CD4-positive, alpha-beta T cell treated with Interleukin-1 beta for 1 hour (primary cell): ENCODE measurements around the gene RSKR.
"Not testable (repeated sequence)": the region's sequence is repeated elsewhere in the genome, so short reads cannot be mapped to it uniquely, and the experiment has no call there.

Experiments
- DNase-seq, 2 donors: peaks; one replicate each; pipeline ENCODE4 v3.0.0-alpha.2; 2020 to 2022

Gene RSKR, protein sequence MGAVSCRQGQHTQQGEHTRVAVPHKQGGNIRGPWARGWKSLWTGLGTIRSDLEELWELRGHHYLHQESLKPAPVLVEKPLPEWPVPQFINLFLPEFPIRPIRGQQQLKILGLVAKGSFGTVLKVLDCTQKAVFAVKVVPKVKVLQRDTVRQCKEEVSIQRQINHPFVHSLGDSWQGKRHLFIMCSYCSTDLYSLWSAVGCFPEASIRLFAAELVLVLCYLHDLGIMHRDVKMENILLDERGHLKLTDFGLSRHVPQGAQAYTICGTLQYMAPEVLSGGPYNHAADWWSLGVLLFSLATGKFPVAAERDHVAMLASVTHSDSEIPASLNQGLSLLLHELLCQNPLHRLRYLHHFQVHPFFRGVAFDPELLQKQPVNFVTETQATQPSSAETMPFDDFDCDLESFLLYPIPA

DNA sequence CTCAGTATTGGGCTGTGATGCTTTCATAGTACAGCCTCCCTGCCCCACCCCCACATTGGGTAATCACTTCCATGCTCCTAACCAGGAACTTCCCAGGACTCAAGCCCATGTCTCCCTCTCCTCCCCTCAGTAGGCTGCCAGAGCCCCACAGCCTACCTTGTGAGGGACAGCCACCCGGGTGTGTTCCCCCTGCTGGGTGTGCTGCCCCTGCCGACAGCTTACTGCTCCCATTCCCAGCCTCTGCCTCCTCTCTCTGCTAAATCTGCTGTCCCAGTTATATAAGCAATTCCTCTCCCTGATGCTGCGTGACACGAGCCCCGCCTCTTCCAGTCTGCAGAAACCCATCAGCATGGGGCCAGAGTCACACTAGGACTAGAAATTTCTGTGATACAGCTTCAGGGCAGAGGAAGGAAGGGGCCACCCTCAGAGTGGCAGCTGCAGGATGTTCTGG, at the start of gene RSKR:
Gene RSKR (minus strand): TSS at position 255 of the 451 bp plus-strand sequence. CDS start 24 bp downstream, at position 231.
- no peak for DNase-seq

DNA sequence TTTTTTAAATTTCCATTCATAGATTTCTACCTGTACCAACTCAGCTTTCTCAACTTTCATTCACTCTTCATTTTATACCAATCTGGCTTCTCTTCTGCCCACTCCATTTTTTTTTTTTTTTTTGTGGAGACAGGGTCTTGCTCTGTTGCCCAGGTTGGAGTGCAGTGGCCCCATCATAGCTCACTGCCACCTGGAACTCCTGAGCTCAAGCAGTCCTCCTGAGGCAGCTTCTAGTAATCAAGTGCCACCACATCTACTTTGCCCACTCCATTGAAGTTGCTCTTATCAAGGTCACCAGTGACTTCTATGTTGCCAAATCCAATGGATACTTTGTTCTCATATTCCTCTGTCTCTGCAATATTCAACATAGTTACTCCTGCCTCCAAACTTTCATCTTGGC, 49.7 kb upstream of the RSKR start:
- no peak for DNase-seq

DNA sequence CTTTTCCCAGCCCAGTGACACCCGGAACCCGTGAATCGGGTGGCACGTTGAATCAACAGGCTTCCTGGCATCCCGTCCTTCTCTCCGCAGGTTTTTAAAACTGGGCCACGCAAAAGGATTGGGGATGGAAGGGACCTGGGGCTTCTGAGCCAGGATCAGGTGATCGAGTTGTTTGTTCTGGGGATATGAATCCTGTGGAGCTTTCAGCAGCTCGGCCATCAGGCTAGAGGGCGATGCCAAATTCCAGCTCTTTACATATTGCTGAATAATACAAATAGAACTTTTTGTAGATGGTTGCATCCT, 48.5 kb upstream of the RSKR start:
- DNase-seq: no peak

DNA sequence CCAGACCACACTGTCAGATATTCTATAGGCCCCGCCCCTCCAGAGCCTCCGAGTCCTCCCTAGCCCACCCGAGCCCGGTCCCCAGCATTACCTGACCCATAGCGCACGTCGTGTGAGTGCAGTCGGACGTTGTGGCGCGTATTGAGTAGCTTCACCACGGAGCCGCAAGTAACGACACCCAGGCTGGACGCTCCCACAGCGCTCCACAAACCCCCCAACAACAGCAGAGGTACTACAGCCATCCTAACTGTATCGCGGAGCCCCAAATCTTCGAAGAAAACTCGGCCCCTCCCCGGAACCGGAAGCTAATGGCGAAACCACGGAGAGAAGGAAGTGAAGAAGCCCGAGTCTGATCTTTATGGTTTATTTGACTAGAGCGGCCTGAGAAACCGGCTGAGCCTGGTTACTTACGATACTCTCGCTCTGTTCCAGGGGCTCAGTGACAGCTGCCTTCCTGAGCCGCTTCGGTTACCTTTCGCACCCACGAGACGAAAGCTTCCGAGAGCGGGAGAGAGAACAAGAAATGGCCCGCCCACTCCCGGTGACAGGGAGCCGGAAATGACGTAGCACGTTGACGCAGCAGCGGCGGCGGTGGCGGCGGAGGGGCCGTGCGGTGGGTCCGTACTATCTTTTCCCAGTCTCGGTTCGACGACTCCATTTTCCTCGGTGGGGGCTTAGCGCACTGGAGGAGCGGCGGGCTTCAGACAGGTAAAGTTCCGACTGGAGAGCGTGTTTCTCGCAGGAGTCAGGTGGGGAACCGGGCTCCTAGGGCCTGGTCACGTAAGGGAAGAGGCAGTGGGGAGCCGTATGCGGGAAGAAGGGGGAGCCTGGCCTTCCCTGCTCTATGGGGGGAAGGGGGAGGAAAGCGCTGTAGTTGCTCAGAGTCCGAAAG, 47.9 kb upstream of the RSKR start, which contains the start of the genes SDF2 and SUPT6H:
Gene SDF2 (minus strand): TSS at position 272 of the 892 bp plus-strand sequence. CDS start 30 bp downstream, at position 242.
Gene SUPT6H (plus strand): TSS at position 571 of the 892 bp plus-strand sequence. CDS start 11,197 bp downstream, outside the sequence.
- DNase-seq: peak; percentile 90 to 92

DNA sequence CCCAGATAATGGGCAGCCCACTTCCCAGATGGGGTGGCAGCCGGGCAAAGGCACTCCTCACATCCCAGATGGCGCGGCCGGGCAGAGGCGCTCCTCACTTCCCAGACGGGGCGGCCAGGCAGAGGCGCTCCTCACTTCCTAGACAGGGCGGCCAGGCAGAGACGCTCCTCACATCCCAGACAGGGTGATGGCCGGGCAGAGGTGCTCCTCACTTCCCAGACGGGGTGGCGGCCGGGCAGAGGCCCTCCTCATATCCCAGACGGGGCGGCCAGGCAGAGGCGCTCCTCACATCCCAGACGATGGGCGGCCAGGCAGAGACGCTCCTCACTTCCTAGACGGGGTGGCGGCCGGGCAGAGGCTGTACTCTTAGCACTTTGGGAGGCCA, 45.5 kb upstream of the RSKR start:
- not testable (repeated sequence) for DNase-seq

DNA sequence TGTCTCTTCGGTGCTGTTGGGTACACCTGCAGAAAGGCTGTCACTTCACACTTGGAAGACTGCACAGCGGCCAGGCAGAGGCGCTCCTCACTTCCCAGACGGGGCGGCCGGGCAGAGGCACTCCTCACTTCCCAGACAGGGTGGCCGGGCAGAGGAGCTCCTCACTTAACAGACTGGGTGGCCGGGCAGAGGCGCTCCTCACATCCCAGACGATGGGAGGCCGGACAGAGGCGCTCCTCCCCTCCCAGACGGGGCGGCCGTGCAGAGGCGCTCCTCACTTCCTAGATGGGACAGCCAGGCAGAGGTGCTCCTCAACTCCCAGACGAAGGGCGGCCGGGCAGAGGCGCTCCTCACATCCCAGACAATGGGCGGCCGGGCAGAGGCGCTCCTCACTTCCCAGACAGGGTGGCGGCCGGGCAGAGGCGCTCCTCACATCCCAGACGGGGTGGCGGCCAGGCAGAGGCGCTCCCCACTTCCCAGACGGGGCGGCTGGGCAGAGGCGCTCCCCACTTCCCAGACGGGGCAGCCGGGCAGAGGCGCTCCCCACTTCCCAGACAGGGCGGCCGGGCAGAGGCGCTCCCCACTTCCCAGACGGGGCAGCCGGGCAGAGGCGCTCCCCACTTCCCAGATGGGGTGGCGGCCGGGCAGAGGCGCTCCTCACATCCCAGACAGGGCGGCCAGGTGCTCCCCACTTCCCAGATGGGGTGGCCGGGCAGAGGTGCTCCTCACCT, 44.9 kb upstream of the RSKR start:
- not testable (repeated sequence) for DNase-seq

DNA sequence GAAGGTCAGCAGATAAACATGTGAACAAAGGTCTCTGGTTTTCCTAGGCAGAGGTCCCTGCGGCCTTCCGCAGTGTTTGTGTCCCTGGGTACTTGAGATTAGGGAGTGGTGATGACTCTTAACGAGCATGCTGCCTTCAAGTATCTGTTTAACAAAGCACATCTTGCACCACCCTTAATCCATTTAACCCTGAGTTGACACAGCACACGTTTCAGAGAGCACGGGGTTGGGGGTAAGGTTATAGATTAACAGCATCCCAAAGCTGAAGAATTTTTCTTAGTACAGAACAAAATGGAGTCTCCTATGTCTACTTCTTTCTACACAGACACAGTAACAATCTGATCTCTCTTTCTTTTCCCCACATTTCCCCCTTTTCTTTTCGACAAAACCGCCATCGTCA, 44.4 kb upstream of the RSKR start:
- not testable (repeated sequence) for DNase-seq

DNA sequence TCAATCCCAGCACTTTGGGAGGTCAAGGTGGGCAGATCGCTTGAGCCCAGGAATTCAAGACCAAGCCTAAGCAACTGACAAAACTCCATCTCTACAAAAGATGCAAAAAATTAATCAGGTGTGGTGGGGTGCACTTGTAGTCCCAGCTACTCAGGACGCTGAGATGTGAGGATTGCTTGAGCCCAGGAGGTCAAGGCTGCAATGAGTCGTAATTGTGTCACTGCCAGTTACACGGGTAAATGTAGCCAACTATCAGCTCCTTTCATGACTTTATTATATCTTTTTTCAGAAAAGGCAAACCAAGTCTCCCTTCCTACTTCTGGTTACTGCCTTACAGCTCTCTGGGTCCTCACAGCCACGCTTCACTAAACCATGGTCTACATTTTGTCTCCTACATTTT, 43.8 kb upstream of the RSKR start:
- no peak for DNase-seq

DNA sequence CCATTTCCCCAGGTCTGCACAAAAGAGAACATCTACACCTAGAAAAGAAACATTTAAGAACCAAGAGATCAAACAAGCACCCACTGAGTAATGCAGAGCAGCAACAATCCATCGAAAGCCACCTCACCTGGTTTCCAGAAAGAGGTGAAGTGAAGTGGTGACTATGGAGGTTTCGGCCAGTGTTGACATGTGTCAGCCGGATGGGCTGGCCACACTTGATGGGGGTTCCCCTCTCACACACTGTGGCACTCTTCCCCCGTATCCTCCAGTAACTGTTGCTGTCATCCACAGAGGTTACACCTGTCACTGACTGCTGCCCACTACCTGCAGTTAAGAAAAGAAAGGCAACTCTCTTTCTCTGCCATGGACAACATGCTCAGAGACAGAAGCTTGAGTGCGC, 41.2 kb upstream of the RSKR start:
- DNase-seq: no peak

DNA sequence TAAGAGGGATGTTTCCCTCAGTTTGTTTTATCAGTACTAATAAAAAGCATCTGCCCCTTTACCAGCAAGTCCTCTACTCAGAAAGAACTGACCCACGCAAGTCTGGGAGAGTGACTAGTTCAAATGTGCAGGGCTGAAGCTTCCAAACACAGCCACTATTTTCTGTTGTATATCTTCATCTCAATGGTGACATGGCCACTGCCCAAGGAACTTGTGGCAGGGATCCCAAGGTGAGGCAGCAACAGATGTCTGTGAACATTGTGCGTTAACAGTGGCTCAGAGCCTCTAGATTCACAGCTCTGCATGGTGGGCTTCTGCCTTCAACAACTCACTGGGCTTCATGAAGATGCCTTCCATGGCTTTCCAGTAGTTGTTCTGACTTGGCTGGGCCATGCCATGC, 34.7 kb upstream of the RSKR start:
- DNase-seq: no peak

DNA sequence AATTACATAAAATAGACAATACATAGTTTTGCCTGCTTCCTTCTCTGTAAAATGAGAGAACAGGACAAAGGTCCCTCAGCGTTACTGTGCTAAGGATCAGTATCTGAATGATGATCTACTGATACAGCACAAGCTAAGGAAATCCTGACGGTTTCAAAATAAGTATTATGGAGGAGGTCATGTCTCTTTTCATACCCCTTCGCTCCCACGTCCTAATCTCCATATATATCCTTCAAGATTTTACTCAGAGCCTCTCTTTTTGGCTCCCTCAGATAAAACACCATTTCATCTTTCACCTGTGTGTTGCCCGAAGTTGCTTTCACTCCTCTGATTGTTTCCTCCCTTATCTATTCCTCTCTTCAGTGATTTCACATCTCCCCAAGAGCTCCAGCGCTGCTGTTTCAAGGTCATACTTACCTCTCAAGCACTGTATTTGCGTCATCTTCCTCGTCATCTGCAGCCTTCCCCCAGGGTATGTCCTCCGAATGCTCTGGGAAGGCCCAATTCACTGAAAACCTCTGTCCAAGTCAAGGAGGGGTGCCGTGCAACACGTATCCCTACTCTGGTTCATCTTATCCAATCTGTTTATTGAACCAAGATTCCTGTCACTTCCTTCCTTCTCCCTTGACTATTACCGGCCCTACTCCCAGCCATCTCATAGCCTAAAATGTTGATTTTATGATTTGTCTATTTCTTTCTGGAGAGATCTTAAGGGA, 32.2 kb upstream of the RSKR start:
- DNase-seq: peak in 1 of 2 donors; percentile 16

DNA sequence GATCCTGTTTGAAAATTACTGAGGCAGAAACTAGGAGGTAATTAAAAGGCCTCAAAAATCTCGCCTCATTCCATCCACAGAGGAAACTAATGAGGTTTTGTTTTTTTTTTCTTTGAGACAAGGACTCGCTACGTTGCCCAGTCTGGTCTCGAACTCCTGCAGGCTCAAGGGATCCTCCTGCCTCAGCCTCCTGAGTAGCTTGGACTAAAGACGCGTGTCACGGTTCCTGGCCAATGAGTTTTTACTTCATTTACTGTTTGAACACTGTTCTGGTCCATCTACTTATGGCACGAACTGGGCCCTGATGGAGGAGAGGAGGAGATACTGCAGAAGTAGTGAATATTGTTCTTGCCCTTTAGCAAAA, 31.6 kb upstream of the RSKR start:
- DNase-seq: no peak

DNA sequence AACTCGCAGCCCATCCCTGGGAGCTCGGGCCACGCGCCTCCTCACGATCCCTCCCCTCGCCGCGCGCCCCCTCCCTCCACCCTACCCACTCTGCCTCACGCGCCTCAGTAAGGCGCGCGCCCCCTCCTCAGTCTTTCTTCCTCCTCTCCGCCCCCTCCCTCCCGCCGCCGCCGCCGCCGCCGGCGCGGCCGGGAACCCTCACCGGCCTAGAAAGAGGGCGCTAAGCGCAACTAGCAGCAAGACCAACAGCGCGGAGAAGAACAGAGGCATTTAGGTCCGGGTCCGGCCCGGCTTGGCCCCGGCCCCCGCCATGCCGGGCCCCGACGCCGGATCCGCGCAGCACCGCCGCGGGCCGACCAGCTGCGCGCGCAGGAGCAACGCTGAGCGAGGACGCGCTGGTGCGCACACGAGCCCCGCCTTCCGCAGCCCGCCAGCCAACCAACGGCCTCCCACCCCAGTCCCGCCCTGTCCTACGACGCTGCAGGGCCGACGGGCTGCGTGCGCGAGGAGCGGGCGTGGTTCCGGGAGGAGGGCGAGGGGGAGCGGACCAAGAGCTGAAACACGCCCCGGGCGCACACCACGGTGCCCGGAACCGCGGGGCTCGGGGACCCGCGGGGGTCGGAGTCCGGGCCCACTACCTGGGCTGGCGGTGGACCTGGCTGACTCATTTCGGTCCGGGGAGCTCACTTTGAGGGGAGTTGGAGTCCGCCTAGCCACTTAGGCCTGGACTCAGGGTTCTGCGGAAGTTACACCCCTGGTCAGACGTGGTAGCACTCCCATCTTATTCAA, 31.0 kb upstream of the RSKR start, which contains the start of gene BLTP2:
Gene BLTP2 (minus strand): TSS at position 372 of the 789 bp plus-strand sequence. CDS start 102 bp downstream, at position 270.
- DNase-seq: peak; percentile 96 to 97

DNA sequence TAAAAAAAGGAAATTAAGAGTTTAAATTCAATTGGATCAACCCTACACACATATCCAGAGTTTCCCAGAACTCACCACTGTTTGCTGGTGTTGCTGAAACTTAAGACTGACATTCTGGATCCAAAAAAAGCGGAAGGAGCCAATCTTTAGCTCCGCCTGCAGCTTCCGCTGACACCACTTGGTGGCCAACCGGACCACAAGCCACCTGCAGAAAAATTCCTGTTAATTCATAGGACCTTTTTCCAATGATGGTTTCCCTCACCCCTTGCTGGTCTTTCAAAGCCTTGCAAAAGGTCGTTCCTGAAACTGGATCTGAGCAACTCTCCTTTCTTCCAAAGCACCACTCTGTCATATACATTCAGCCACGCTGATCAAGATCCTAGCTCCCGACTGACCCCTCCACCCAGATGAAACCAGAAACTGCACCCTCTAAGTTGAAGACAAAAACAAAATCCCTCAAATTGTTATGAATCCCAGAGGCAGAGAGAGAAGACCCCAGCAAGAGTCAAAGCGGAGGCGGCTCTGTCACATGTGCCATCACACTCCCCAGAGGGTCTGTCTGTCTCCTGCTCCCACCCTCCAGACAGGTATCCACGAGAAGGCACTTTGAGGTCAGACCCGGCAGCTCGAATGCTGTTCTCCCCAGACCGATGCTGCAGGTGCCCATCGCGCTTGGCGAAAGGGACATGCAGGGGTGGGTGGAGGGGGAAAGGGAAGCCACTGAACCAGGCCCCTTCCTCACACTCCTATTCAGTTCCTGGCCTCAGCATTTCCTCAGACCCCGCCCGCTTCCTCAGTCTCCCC, 30.2 kb upstream of the RSKR start:
- DNase-seq: peak; percentile 25 to 48

DNA sequence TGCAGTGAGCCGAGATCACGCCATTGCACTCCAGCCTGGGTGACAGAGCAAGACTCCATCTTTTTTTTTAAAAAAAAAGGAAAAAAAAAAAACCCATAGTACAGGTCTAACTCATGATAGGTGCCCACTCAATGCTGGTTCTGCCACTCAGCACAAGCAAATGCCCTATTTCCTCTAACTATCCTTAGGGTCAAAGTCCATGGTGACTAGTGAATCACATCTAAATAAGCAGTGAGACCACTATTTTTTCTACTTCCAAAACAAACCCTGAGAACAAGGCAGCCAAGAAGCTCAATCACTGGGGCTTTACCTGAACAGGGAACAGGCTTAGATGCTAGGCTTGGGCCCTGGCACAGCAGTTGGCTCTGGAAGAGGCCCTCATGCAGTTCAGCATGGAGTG, 27.6 kb upstream of the RSKR start:
- no peak for DNase-seq

DNA sequence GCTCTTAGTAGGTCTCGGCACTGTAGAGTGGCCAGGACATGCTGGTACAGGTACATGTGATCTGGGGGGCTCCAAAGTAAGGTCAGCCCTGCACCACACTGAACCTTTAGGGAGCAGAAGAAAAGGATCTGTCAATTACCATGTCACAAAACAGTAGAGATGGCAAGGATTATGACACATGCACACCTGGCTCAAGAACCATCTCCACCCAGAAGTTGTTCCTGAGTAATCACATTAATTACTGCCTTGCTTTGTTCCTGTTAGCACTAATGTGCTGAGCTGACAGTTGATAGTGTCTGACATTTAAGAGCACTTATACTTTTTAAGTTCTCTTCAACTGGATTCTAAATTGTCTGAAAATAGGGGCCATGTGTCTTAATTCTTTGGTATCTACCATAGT, 21.5 kb upstream of the RSKR start:
- DNase-seq: no peak

DNA sequence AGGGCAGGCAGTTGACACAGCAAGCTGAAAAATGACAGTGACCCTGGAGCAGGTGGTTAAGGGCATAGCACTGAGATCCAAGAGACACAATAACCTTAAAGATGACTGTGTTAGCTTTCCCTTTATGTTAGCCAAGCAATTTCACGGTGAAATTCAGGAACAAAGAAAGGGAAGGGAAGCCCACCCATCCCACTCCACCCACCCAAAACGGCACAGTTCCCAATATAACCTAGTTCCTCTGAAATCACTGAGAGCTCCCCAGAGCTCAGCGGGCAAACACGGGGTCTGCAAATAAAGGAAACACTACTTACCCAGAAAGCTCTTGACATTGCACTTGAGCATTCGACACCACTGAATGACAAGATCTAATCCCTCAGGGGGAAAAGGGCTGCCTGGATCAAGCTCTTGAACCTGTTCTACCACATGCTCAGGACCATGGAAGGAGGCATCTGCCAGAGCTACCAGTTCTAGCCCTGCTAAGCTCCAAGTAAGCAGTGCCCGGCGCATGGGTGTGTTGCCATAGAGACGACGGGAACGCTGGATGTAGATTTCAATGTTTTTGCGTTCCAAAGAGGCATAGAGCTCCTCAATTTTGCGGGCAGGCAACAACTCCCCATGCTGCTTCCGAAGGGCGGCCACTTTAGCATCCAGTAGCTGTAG, 20.4 kb upstream of the RSKR start:
- DNase-seq: no peak

DNA sequence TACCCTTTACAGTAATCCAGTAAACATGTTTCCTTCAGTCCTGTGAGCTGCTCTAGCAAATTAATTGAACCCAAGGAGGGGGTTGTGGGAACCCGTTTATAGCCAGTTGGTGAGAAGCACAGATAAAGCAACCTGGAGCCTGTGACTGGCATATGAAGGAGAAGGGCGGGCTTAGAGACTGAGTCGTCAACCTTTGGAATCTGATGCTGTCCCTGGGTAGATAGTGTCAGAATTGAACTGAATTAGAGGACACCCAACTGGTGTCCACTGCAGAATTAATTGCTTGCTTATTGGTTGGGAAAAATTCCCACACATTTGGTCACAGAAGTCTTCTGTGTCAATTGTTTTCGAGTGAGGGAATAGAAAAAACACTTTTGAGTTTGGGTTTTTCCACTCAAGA, 12.8 kb upstream of the RSKR start:
- no peak for DNase-seq

DNA sequence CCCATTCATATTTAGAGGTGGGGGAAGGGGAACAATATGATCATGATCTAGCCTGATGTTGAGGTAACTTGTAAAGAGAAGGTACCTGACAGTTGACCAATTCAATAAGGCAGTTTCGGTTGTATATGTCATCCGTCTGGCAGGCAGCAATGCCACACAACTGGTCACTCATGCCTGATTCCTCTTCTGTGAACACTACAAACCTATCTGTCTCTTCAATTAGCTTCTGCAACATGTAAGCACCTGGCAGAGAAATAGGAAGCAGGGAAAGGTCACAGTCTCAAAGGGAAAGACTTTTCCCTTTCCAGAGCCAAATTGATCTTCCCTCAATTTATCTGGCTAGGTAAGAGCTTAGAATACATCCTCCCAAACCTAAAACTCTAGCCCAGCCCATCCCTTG, 10.2 kb upstream of the RSKR start:
- DNase-seq: no peak

DNA sequence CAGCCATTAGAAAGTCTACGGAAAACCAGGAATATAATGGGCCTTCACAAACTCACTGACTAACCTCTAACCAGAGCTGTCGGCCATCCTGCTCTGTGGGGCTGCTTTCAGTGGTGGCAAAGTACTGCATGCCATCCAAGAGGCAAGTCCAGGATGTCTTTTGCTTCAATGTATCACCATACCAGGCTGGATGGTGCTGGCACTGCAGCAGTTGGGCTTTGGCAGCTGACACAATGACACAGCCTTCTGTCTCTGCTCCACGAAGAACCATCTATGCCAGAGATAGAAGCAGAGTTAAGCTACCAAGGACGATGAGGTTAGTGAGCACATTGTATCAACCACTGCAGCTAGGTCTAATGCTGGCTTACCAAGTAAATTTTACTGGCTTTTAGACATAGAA, 9.7 kb upstream of the RSKR start:
- DNase-seq: no peak
